Activated CD8-positive, alpha-beta T cell treated with anti-CD3 and anti-CD28 coated beads, Interleukin-2, amount 10 ng/mL, durations not matched to agents 7 days and 5 days (primary cell): ENCODE data around the gene MAN2A2. TPM values are rescaled to one million over a fixed set of nuclear protein-coding genes. Genes with fewer than 3 reads are reported as not detected.

ENCODE experiments used
- ATAC-seq: fragments of 150-1000 bp; cut with Tn5 transposase; one replicate; pipeline ENCODE4 v1.10.0; 2021; ENCODE audit warnings: moderate library complexity
- CTCF ChIA-PET: fragments of 350-600 bp; sonication (Branson Sonifier 250); formaldehyde crosslinking; loops from one replicate; lab custom pipeline; 2021; ENCODE audit warnings: antibody characterized with exemption; lab: Charles Lee
- POLR2A ChIA-PET: fragments of 350-600 bp; sonication (Branson Sonifier 250); formaldehyde crosslinking; loops from one replicate; lab custom pipeline; 2021; ENCODE audit warnings: antibody characterized with exemption; lab: Charles Lee
- DNase-seq: peaks from one replicate; pipeline ENCODE4 v3.0.0-alpha.2; 2020
- H3K27ac Mint-ChIP-seq: one replicate; pipeline ENCODE4 v1.8.0; 2021; ENCODE audit warnings: mild to moderate bottlenecking, mixed read lengths
- H3K27me3 Mint-ChIP-seq: one replicate; pipeline ENCODE4 v1.8.0; 2021; ENCODE audit warnings: low read depth, mixed read lengths
- H3K36me3 Mint-ChIP-seq: one replicate; pipeline ENCODE4 v1.8.0; 2021; ENCODE audit warnings: low read depth, mixed read lengths
- H3K4me1 Mint-ChIP-seq: one replicate; pipeline ENCODE4 v1.8.0; 2021; ENCODE audit warnings: low read depth, mixed read lengths
- H3K4me3 Mint-ChIP-seq: one replicate; pipeline ENCODE4 v1.8.0; 2021; ENCODE audit warnings: mild to moderate bottlenecking, mixed read lengths
- H3K9me3 Mint-ChIP-seq: one replicate; pipeline ENCODE4 v1.8.0; 2022; ENCODE audit warnings: mixed read lengths; ENCODE audit not compliant: insufficient read depth
- total RNA-seq, 2 experiments: library from RNA; stranded (reverse); gene quantifications; one replicate each; pipeline ENCODE4 v1.2.3, GENCODE V29; 2021

Gene MAN2A2
- total RNA-seq, 2 experiments from 2014 or later = 82.7 to 97.7 TPM

GRCh38 chr15:90948506-90948905, 45.4 kb downstream of the MAN2A2 start:
- CTCF ChIA-PET = interaction anchor here (1.0 to 5.8 kb wide), 2 partner anchors 9 to 15 kb away, joined by 3 to 37 read pairs; partner anchors contain the start of genes HDDC3 and UNC45A
- H3K27ac Mint-ChIP-seq = no peak overlapping the region

GRCh38 chr15:90949979-90950675, 47.0 kb downstream of the MAN2A2 start:
- ChIA-PET POLR2A (no interaction called here), CTCF (interaction anchor here (5.8 kb wide), 1 partner anchor 17 kb away, joined by 37 read pairs; the partner anchor contains the start of genes HDDC3 and UNC45A)
- H3K9me3 Mint-ChIP-seq = no peaks in the 10 kb centered on the region
- peaks cover 13% of the 10 kb centered on the region for H3K4me1 Mint-ChIP-seq
- H3K27me3 Mint-ChIP-seq = no peaks in the 10 kb centered on the region
- H3K4me3 Mint-ChIP-seq = no peak overlapping the region
- no peak for DNase-seq
- ATAC-seq = no peak
- no peak overlapping the region for H3K27ac Mint-ChIP-seq
- peaks cover 58% of the 10 kb centered on the region for H3K36me3 Mint-ChIP-seq

More at GRCh38 chr15:90948506-90948905, 45.4 kb downstream of the MAN2A2 start:
- no peak for DNase-seq
- Mint-ChIP-seq H3K4me3 (no peak overlapping the region), H3K4me1 (peaks cover 3% of the 10 kb centered on the region), H3K9me3 (no peaks in the 10 kb centered on the region), H3K27me3 (no peaks in the 10 kb centered on the region), H3K36me3 (peaks cover 59% of the 10 kb centered on the region)
- ATAC-seq = no peak
- POLR2A ChIA-PET = no interaction called here

GRCh38 chr15:90950676-90951075, 47.6 kb downstream of the MAN2A2 start:
- Mint-ChIP-seq H3K4me1 (peaks cover 13% of the 10 kb centered on the region), H3K36me3 (peaks cover 57% of the 10 kb centered on the region)
- CTCF ChIA-PET = interaction anchor here (5.8 kb wide), 1 partner anchor 17 kb away, joined by 37 read pairs; the partner anchor contains the start of genes HDDC3 and UNC45A

GRCh38 chr15:90952901-90953677, 50.0 kb downstream of the MAN2A2 start:
- no peaks in the 10 kb centered on the region for H3K9me3 Mint-ChIP-seq
- peaks cover 56% of the 10 kb centered on the region for H3K36me3 Mint-ChIP-seq
- no peaks in the 10 kb centered on the region for H3K27me3 Mint-ChIP-seq
- peak overlapping the region; percentile 69 for H3K27ac Mint-ChIP-seq
- POLR2A ChIA-PET = interaction anchor here (2.4 to 4.6 kb wide), 2 partner anchors 11 to 19 kb away, joined by 8 to 93 read pairs; partner anchors contain the start of genes HDDC3 and UNC45A
- no peak for ATAC-seq
- peaks cover 22% of the 10 kb centered on the region for H3K4me1 Mint-ChIP-seq
- DNase-seq = no peak
- H3K4me3 Mint-ChIP-seq = no peak overlapping the region
- CTCF ChIA-PET = interaction anchor here (7.3 kb wide), 1 partner anchor 19 kb away, joined by 154 read pairs; the partner anchor contains the start of genes HDDC3 and UNC45A

More at GRCh38 chr15:90950676-90951075, 47.6 kb downstream of the MAN2A2 start:
- no peak overlapping the region for H3K27ac Mint-ChIP-seq
- no peak overlapping the region for H3K4me3 Mint-ChIP-seq
- no peaks in the 10 kb centered on the region for H3K27me3 Mint-ChIP-seq
- no peak for DNase-seq
- POLR2A ChIA-PET = no interaction called here
- no peaks in the 10 kb centered on the region for H3K9me3 Mint-ChIP-seq
- ATAC-seq = no peak

GRCh38 chr15:90953947-90954711, 51.0 kb downstream of the MAN2A2 start:
- ChIA-PET POLR2A (interaction anchor here (0.9 to 4.6 kb wide), 12 partner anchors 9 to 374 kb away, joined by 3 to 93 read pairs (median 4); partner anchors contain the start of genes HDDC3, MAN2A2, PRC1 and UNC45A), CTCF (interaction anchor here (1.0 to 7.3 kb wide), 7 partner anchors 20 to 318 kb away, joined by 3 to 154 read pairs (median 12); partner anchors contain the start of genes HDDC3 and UNC45A)
- Mint-ChIP-seq H3K4me3 (peak overlapping the region; percentile 88), H3K4me1 (peaks cover 22% of the 10 kb centered on the region), H3K27me3 (no peaks in the 10 kb centered on the region), H3K36me3 (peaks cover 49% of the 10 kb centered on the region), H3K27ac (peak overlapping the region; percentile 97), H3K9me3 (no peaks in the 10 kb centered on the region)
- DNase-seq (no peak), ATAC-seq (no peak)

- DNase-seq (peak; percentile 95), ATAC-seq (peak; percentile 94)
- Mint-ChIP-seq H3K4me1 (peaks cover 22% of the 10 kb centered on the region), H3K4me3 (peak within 1 kb of the TSS; percentile 88), H3K9me3 (no peaks in the 10 kb centered on the region), H3K27me3 (no peaks in the 10 kb centered on the region), H3K27ac (peak within 1 kb of the TSS; percentile 97), H3K36me3 (peaks cover 52% of the 10 kb centered on the region)
- POLR2A ChIA-PET = interaction anchor here (0.9 to 4.6 kb wide), 13 partner anchors 8 to 375 kb away, joined by 3 to 93 read pairs (median 4); partner anchors contain the start of genes HDDC3, MAN2A2, PRC1 and UNC45A
- CTCF ChIA-PET = interaction anchor here (0.7 to 7.3 kb wide), 13 partner anchors 9 to 317 kb away, joined by 3 to 154 read pairs (median 8); partner anchors contain the start of genes HDDC3, UNC45A and VPS33B
Measured at GRCh38 chr15:90954712-90955623, 51.9 kb downstream of the MAN2A2 start, which contains the start of gene RCCD1. Gene RCCD1 (plus strand): TSS chr15:90954884. CDS start chr15:90956735, 1,851 bp downstream.

- ATAC-seq (no peak), DNase-seq (no peak)
- Mint-ChIP-seq H3K27me3 (no peaks in the 10 kb centered on the region), H3K9me3 (no peaks in the 10 kb centered on the region), H3K4me1 (peaks cover 22% of the 10 kb centered on the region), H3K4me3 (peak overlapping the region; percentile 88), H3K36me3 (peaks cover 50% of the 10 kb centered on the region), H3K27ac (peak overlapping the region; percentile 97)
- ChIA-PET CTCF (interaction anchor here (0.7 to 7.3 kb wide), 27 partner anchors 9 to 598 kb away, joined by 3 to 154 read pairs (median 5); partner anchors contain the start of genes HDDC3, MAN2A2, UNC45A and VPS33B), POLR2A (interaction anchor here (0.6 to 4.6 kb wide), 8 partner anchors 11 to 761 kb away, joined by 3 to 93 read pairs (median 6); partner anchors contain the start of genes HDDC3, PRC1, UNC45A and VPS33B)
Measured at GRCh38 chr15:90955624-90956273, 52.6 kb downstream of the MAN2A2 start.

GRCh38 chr15:90956274-90957030, 53.4 kb downstream of the MAN2A2 start:
- ATAC-seq = peak; percentile 7

More at GRCh38 chr15:90956274-90957030, 53.4 kb downstream of the MAN2A2 start:
- Mint-ChIP-seq H3K9me3 (no peaks in the 10 kb centered on the region), H3K4me1 (peaks cover 22% of the 10 kb centered on the region), H3K27me3 (no peaks in the 10 kb centered on the region), H3K4me3 (peak overlapping the region; percentile 88), H3K27ac (peak overlapping the region; percentile 97), H3K36me3 (peaks cover 54% of the 10 kb centered on the region)
- ChIA-PET POLR2A (interaction anchor here (0.6 to 4.6 kb wide), 8 partner anchors 10 to 762 kb away, joined by 3 to 93 read pairs (median 5); partner anchors contain the start of genes HDDC3, UNC45A and VPS33B), CTCF (interaction anchor here (0.7 to 7.3 kb wide), 29 partner anchors 8 to 599 kb away, joined by 3 to 154 read pairs (median 5); partner anchors contain the start of genes HDDC3, MAN2A2, UNC45A and VPS33B)
- peak; percentile 76 for DNase-seq
